GM21515 (cell line): ENCODE results near the gene MIA2.

Experiments
- ATAC-seq: cut with Tn5 transposase; IDR thresholded peaks from one replicate; pipeline ENCODE4 v1.9.1; 2021; ENCODE audit not compliant: unreplicated experiment

Gene MIA2

DNA sequence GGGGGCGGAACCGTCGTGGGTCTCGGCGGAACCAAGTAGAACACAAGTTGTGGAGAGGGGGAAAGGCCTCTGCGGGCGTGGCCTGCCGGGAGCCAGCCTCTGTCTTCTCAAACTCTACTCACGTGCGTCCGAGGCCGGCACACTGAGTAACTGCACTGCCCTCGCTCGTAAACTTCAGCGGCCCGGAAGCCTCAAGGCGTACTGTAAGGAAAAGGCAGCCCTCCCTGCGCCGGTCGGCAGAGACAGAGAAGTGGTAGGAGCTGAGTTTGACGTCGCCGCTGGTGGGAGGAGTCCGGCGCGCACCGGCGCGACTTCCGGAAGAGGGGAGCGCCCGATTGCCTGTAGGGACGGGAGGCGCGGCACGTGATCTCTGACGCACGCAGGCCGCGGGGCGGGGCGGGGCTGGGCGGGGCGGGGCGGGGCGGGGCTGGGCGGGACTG lies 198.5 kb downstream of the MIA2 start, which contains the start of gene FBXO33:
Gene FBXO33 (minus strand): TSS at position 255 of the 440 bp plus-strand sequence. CDS start 271 bp downstream, outside the sequence.
- peak; percentile 80 for ATAC-seq

DNA sequence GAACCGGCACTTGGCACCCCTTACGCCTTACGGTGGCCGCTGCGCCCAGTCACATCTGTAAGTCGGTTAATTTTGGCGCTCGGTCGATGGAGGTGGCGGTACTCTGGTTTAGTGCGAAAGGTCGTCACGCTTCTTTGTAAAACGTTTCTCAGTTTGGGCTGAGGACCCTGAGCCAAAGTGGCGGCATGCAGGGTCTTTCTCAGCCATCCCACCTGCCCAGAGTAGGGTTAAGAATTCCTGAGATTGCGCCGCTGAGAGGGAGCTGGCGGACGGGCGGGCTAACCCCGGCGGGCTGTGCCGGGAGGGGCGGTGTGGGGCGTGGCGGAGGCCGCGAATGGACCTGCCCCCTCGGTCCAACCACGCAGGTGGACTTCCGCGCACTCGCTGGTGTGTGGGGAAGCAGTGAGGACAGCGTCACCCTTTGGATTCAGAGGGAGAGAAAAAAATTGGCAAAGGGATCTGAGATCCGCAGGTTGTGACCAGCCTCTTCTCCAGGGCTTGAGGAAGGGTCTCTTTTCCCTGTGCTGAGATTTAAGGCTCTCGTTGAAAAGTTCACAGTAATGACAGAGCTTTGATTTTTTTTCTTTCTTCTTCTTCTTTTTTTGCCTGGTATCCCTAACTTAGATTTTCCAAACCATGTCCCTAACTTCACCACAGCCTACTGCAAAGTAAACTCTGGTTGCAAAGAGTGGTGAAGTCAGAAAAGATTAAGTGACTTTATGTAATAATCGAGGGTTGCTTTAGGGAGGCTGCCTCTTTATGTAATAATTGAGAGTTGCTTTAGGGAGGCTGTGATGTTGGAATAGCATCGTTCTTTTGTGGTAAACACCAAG lies 199.1 kb downstream of the MIA2 start:
- ATAC-seq: peak; percentile 62

DNA sequence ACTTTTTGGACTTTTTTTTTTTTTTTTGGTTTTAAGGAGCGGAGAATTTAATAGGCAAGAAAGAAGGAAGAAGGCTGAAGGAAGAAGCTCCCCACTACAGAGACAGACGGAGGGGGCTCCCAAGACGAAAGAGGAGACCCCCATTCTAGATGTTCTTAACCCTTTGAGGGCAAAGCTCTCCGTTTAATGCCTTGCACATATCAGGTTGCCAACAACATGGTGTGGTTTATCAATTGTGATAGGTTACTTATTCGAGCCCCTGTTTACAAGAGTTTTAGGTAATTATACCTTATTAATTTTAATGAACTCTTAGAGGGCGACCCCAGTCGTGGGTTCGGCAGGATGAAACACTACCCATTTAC lies 199.7 kb downstream of the MIA2 start:
- no peak for ATAC-seq

DNA sequence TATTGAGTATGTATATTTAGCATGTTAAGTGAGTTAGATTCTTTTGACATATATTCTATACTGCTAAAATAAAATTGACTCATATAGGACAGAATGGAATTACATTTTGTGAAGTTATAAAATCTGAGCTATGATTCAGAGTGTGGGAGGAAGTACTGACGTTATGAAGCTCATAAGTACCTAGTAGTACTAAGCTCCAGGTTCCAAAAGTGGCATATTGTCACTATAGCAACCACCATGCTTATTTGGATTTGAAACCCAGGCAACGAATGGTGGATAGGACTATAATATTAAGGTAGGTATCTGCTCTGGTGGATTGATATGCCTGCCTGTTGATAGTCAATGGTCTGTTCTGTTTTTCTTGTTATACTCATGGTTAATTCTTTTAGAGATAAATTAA lies 200.7 kb downstream of the MIA2 start:
- ATAC-seq: no peak

DNA sequence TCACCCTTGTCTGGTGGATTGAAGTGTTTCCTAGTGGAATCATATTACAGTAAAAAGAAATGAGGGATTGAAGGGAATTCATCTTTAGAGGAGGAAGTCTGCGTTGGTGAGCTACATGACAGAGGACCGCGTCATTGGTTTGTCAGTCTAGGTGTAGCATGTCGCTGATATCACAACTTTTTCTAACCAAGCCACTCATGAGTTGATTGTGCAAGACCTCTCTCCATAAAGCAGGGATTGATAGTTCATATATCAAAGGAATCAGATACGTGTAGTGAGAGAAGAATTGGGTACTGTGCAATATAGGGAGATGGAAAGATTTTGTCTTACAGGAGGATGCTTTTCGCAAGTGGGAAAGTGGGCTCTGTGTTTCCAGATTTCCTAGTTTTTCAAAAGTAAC lies 201.5 kb downstream of the MIA2 start:
- no peak for ATAC-seq
